ENCODE data around the gene OCA2.

GRCh38 chr15:28098360-28098765, 752 bp downstream of the OCA2 start:
- TF ChIP-seq DPF2 (CRISPR knock-in tag; IDR thresholded peaks at IDR 0.05; ENCODE audit: borderline replicate concordance, low read depth): no peak
- no peak for TF ChIP-seq ZBTB1 (CRISPR knock-in tag; IDR thresholded peaks at IDR 0.05; ENCODE audit: borderline replicate concordance)
- TF ChIP-seq RBM39 (IDR thresholded peaks at IDR 0.05; ENCODE audit: low read depth, low read length, poor library complexity, severe bottlenecking): no peak
- TF ChIP-seq CTCF (CRISPR knock-in tag; IDR thresholded peaks at IDR 0.05): no peak

Measured in HepG2 (cell line).